Smooth muscle cell (in vitro differentiated cells): ENCODE measurements around the gene C19orf53. TPM values are rescaled to one million over a fixed set of nuclear protein-coding genes. Genes with fewer than 3 reads are reported as not detected.

Experiments used
- DNase-seq: peaks from one replicate; lab custom pipeline; 2025; ENCODE audit not compliant: unreplicated experiment; lab: John Stamatoyannopoulos, UW
- H2AFZ ChIP-seq: fragments of 200-600 bp; sonication (generic); 2 replicates; pipeline ENCODE4 v1.6.0; 2016; ENCODE audit warnings: antibody characterized with exemption, low read depth, mild to moderate bottlenecking
- H3F3A ChIP-seq: fragments of 200-600 bp; sonication (generic); 2 replicates; pipeline ENCODE4 v1.6.0; 2017; ENCODE audit warnings: antibody characterized with exemption, low read depth
- H3K27ac ChIP-seq: fragments of 200-600 bp; sonication (generic); 2 replicates; pipeline ENCODE4 v1.5.1; 2016; ENCODE audit warnings: low read depth, mild to moderate bottlenecking
- H3K27me3 ChIP-seq: fragments of 200-600 bp; sonication (generic); 2 replicates; pipeline ENCODE4 v1.6.1; 2016; ENCODE audit warnings: low read depth, mild to moderate bottlenecking
- H3K36me3 ChIP-seq: fragments of 200-600 bp; sonication (generic); 2 replicates; pipeline ENCODE4 v1.5.1; 2016; ENCODE audit warnings: low read depth
- H3K4me1 ChIP-seq: fragments of 200-600 bp; sonication (generic); 2 replicates; pipeline ENCODE4 v1.5.1; 2016; ENCODE audit warnings: low read depth
- H3K4me2 ChIP-seq: fragments of 200-600 bp; sonication (generic); 2 replicates; pipeline ENCODE4 v1.6.0; 2016; ENCODE audit warnings: mild to moderate bottlenecking
- H3K4me3 ChIP-seq: fragments of 200-600 bp; sonication (generic); 2 replicates; pipeline ENCODE4 v1.5.1; 2016; ENCODE audit warnings: mild to moderate bottlenecking
- H3K79me2 ChIP-seq: fragments of 200-600 bp; sonication (generic); 2 replicates; pipeline ENCODE4 v1.6.0; 2016; ENCODE audit warnings: low read depth, mild to moderate bottlenecking
- H3K9ac ChIP-seq: fragments of 200-600 bp; sonication (generic); 2 replicates; pipeline ENCODE4 v1.6.0; 2016; ENCODE audit warnings: low read depth
- H3K9me3 ChIP-seq: fragments of 200-600 bp; sonication (generic); replicated peaks from 2 replicates; pipeline ENCODE4 v1.5.1; 2016; ENCODE audit warnings: low read depth
- H4K20me1 ChIP-seq: fragments of 200-600 bp; sonication (generic); 2 replicates; pipeline ENCODE4 v1.6.0; 2016; ENCODE audit warnings: low read depth
- WGBS: methylation state at CpG from one replicate; pipeline ENCODE4 v1.1.7; 2016; ENCODE audit warnings: low lambda C conversion rate; 5-methylcytosine and 5-hydroxymethylcytosine counted together
- polyA plus RNA-seq: library from polyadenylated mRNA; unstranded; fragments of >200 nt; fragmentation: Nextera tagmentation; extraction: Ambion mirVana; gene quantifications from 2 replicates; pipeline ENCODE4 v1.2.1, GENCODE V29; 2016
- total RNA-seq: library from RNA; depleted of rRNA; stranded (reverse); fragments of >200 nt; gene quantifications from 2 replicates; pipeline ENCODE4 v1.2.3, GENCODE V29; 2014
- TF ChIP-seq, protein P1 (sequence below): fragments of 200-600 bp; sonication (generic); IDR thresholded peaks from 2 replicates; pipeline ENCODE4 v1.5.1; 2017; ENCODE audit warnings: borderline replicate concordance, mild to moderate bottlenecking, antibody characterized with exemption; ENCODE audit not compliant: insufficient read depth, poor library complexity, severe bottlenecking

C19orf53 gene
- total and polyA plus RNA-seq, 2 experiments from 2014 or later, result 192 to 298 TPM

DNA sequence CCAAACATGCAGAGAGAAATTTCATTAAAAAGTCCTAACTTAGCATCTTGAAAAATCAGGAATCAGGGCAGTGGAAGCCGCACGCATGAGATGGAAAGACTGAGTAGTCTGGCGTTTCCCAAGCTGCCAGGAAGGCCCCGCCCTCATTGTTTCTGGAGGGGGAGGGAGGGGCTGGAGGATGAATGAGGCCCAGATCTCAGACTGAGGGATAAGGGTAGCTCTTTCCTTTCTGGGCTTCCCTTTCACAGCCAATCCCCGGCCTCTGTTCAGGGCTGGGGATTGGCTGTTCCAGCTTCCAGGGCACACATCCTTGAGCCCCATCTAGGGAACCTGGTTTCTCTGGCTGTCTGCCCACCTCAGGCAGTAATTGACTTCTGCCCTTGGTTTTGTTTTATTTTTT lies 7.3 kb downstream of the C19orf53 start:
- 3% methylated on average over 5 of the region's 5 CpGs for WGBS
- no peak overlapping the region for H2AFZ ChIP-seq
- H3K27ac ChIP-seq, result peak overlapping the region; percentile 81
- peaks cover 4% of the 10 kb centered on the region for H3K79me2 ChIP-seq
- peaks cover 4% of the 10 kb centered on the region for H3K36me3 ChIP-seq
- H3K9me3 ChIP-seq, result no peaks in the 10 kb centered on the region
- peaks cover 9% of the 10 kb centered on the region for H3K4me1 ChIP-seq
- peak overlapping the region; percentile 48 for H3K4me2 ChIP-seq
- H3K9ac ChIP-seq, result no peak overlapping the region
- no peaks in the 10 kb centered on the region for H3K27me3 ChIP-seq
- peaks cover 21% of the 10 kb centered on the region for H3F3A ChIP-seq
- no peaks in the 10 kb centered on the region for H4K20me1 ChIP-seq
- H3K4me3 ChIP-seq, result no peak overlapping the region
- DNase-seq, result peak; percentile 45
- TF ChIP-seq, protein P1, sequence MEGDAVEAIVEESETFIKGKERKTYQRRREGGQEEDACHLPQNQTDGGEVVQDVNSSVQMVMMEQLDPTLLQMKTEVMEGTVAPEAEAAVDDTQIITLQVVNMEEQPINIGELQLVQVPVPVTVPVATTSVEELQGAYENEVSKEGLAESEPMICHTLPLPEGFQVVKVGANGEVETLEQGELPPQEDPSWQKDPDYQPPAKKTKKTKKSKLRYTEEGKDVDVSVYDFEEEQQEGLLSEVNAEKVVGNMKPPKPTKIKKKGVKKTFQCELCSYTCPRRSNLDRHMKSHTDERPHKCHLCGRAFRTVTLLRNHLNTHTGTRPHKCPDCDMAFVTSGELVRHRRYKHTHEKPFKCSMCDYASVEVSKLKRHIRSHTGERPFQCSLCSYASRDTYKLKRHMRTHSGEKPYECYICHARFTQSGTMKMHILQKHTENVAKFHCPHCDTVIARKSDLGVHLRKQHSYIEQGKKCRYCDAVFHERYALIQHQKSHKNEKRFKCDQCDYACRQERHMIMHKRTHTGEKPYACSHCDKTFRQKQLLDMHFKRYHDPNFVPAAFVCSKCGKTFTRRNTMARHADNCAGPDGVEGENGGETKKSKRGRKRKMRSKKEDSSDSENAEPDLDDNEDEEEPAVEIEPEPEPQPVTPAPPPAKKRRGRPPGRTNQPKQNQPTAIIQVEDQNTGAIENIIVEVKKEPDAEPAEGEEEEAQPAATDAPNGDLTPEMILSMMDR, result no peak

GRCh38 chr19:13782537-13782936 lies 8.3 kb downstream of the C19orf53 start:
- Histone ChIP-seq H3K27ac (peak overlapping the region; percentile 81), H3K27me3 (no peaks in the 10 kb centered on the region), H2AFZ (no peak overlapping the region), H3F3A (peaks cover 21% of the 10 kb centered on the region), H3K9me3 (no peaks in the 10 kb centered on the region), H3K4me3 (no peak overlapping the region), H3K4me2 (peak overlapping the region; percentile 38), H3K4me1 (peaks cover 9% of the 10 kb centered on the region), H3K36me3 (peaks cover 4% of the 10 kb centered on the region), H3K9ac (peak overlapping the region; percentile 55), H4K20me1 (no peaks in the 10 kb centered on the region), H3K79me2 (no peaks in the 10 kb centered on the region)
- no peak for DNase-seq
- 55% methylated on average over 8 of the region's 8 CpGs for WGBS
- TF ChIP-seq, protein P1, result no peak

DNA sequence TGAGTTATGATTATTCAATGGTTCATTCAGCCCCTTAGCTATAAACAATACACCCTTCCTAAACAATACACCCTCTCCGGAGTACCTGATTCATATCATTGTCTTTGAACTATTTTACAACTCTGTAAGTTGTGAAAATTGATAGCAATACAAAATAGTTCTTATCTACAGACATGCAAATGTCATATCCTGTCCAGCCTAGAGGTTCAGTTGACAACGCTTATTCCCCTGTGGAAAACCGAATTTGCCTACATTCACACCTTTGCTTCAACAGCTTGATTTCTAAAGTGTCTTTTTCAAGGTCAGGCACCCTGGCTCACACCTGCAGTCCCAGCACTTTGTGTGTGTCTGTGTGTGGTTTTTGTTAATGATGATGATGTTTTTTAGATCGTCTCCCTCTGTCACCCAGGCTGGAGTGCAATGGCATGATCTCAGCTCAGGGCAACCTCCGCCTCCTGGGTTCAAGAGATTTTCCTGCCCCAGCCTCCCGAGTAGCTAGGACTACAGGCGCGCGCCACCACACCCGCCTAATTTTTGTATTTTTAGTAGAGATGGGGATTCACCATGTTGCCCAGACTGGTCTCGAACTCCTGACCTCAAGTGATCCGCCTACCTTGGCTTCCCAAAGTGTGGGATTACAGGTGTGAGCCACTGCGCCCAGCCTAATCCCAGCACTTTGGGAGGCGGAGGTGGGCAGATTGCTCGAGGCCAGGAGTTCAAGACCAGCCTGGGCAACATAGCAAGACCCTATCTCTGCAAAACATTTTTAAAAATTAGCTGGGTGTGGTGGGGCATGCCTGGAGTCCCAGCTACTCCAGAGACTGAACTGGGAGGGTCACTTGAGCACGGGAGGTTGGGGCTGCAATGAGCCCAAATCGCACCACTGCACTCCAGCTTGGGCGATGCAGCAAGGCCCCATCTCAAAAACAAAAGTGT lies 9.6 kb downstream of the C19orf53 start:
- WGBS, result 89% methylated on average over 18 of the region's 18 CpGs
- H3K9me3 ChIP-seq, result no peaks in the 10 kb centered on the region
- no peaks in the 10 kb centered on the region for H4K20me1 ChIP-seq

More for the DNA sequence above, 9.6 kb downstream of the C19orf53 start:
- H3K27me3 ChIP-seq, result no peaks in the 10 kb centered on the region
- peaks cover 9% of the 10 kb centered on the region for H3K4me1 ChIP-seq
- TF ChIP-seq, protein P1, result no peak
- H3K79me2 ChIP-seq, result no peaks in the 10 kb centered on the region
- no peak overlapping the region for H3K9ac ChIP-seq
- H3K27ac ChIP-seq, result no peak overlapping the region
- H3K4me3 ChIP-seq, result no peak overlapping the region
- no peak for DNase-seq
- H2AFZ ChIP-seq, result no peak overlapping the region
- no peak overlapping the region for H3K4me2 ChIP-seq
- peaks cover 2% of the 10 kb centered on the region for H3K36me3 ChIP-seq
- peaks cover 22% of the 10 kb centered on the region for H3F3A ChIP-seq
